ENCODE measurements around the gene UNC13A.

GRCh38 chr19:17737690-17738153 is 49.6 kb upstream of the UNC13A start:
- TF ChIP-seq, protein P1, sequence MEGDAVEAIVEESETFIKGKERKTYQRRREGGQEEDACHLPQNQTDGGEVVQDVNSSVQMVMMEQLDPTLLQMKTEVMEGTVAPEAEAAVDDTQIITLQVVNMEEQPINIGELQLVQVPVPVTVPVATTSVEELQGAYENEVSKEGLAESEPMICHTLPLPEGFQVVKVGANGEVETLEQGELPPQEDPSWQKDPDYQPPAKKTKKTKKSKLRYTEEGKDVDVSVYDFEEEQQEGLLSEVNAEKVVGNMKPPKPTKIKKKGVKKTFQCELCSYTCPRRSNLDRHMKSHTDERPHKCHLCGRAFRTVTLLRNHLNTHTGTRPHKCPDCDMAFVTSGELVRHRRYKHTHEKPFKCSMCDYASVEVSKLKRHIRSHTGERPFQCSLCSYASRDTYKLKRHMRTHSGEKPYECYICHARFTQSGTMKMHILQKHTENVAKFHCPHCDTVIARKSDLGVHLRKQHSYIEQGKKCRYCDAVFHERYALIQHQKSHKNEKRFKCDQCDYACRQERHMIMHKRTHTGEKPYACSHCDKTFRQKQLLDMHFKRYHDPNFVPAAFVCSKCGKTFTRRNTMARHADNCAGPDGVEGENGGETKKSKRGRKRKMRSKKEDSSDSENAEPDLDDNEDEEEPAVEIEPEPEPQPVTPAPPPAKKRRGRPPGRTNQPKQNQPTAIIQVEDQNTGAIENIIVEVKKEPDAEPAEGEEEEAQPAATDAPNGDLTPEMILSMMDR (conservative IDR thresholded peaks at IDR 0.05; ENCODE audit: low read length) = no peak
- no peak for TF ChIP-seq EZH2phosphoT487 (IDR thresholded peaks at IDR 0.05; ENCODE audit: borderline replicate concordance)
